ENCODE results near the gene PHF13. TPM values are rescaled to one million over a fixed set of nuclear protein-coding genes. Genes with fewer than 3 reads are reported as not detected.
A peak's percentile ranks its signal among the peaks of the same experiment; 100 is the strongest.

The PHF13 gene
- total and polyA plus RNA-seq, 9 of the 15 experiments (the other 6 are each of a cell fraction or from before 2014, with no cell fraction given) = 1.8 to 36.1 (median 11.7) TPM

DNA sequence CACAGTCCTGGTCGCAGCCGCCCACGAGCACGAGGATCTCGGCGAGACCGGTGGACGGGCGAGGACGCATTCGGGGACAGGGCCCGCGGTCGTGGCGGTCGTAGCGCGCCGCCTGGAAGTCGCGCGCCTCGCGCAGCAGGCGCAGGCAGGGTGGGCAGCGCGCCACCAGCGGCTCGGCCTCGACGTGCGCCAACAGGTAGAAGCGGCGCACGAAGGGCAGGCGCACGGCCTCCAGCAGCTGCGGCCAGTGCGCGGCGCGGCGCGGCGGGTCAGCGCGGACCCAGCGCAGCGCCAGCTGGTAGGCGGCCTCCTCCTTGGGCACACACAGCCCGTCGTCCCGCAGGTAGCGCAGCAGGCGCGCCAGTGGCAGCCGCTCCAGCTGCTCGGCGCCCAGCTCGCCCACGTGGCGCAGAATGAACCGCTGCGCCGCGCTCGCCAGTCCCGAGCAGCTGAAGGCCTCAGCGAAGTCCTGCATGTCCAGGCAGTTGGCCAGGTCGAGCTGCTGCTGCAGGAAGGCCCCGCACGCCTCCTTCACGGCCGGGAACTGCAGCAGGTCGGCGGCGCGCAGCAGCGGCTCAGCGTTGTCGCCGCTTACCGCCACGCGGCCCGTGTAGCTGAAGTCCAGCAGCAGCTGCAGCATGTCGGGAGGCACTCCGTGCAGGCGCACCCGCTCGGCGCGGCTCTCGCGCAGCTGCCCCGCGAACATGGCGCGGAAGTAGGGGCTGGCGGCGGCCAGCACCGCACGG is 11.4 kb upstream of the PHF13 start (continued):
- TF ChIP-seq CBX8 (IDR thresholded peaks at IDR 0.05; ENCODE audit: borderline replicate concordance, extremely low read depth, low read depth, low read length, poor library complexity, severe bottlenecking) (no peak), BRD4 (IDR thresholded peaks at IDR 0.05) (peak; percentile 80; the same call in 1 of the 2 replicates), HIVEP1 (CRISPR knock-in tag; IDR thresholded peaks at IDR 0.05) (no peak), E2F1 (CRISPR knock-in tag; IDR thresholded peaks at IDR 0.05) (peak; percentile 85; the same call in 1 of the 2 replicates), NFXL1 (CRISPR knock-in tag; IDR thresholded peaks at IDR 0.05) (no peak), ZBTB5 (IDR thresholded peaks at IDR 0.05) (no peak), MXI1 (IDR thresholded peaks at IDR 0.05; ENCODE audit: low read depth, low read length) (no peak), TEAD2 (tag; IDR thresholded peaks at IDR 0.05) (no peak), RHOXF2B (CRISPR knock-in tag; conservative IDR thresholded peaks at IDR 0.05) (no peak), ZNF174 (CRISPR knock-in tag; IDR thresholded peaks at IDR 0.05) (no peak), CBFB (CRISPR knock-in tag; IDR thresholded peaks at IDR 0.05) (no peak), ZNF134 (CRISPR knock-in tag; conservative IDR thresholded peaks at IDR 0.05) (no peak), TCFL5 (CRISPR knock-in tag; conservative IDR thresholded peaks at IDR 0.05) (no peak), MEF2A (IDR thresholded peaks at IDR 0.05; ENCODE audit: control insufficient read depth, low read depth, low read length) (no peak), STAT6 (CRISPR knock-in tag; IDR thresholded peaks at IDR 0.05) (peak; percentile 90), CSDE1 (IDR thresholded peaks at IDR 0.05) (no peak)
- TF ChIP-seq, protein P1, sequence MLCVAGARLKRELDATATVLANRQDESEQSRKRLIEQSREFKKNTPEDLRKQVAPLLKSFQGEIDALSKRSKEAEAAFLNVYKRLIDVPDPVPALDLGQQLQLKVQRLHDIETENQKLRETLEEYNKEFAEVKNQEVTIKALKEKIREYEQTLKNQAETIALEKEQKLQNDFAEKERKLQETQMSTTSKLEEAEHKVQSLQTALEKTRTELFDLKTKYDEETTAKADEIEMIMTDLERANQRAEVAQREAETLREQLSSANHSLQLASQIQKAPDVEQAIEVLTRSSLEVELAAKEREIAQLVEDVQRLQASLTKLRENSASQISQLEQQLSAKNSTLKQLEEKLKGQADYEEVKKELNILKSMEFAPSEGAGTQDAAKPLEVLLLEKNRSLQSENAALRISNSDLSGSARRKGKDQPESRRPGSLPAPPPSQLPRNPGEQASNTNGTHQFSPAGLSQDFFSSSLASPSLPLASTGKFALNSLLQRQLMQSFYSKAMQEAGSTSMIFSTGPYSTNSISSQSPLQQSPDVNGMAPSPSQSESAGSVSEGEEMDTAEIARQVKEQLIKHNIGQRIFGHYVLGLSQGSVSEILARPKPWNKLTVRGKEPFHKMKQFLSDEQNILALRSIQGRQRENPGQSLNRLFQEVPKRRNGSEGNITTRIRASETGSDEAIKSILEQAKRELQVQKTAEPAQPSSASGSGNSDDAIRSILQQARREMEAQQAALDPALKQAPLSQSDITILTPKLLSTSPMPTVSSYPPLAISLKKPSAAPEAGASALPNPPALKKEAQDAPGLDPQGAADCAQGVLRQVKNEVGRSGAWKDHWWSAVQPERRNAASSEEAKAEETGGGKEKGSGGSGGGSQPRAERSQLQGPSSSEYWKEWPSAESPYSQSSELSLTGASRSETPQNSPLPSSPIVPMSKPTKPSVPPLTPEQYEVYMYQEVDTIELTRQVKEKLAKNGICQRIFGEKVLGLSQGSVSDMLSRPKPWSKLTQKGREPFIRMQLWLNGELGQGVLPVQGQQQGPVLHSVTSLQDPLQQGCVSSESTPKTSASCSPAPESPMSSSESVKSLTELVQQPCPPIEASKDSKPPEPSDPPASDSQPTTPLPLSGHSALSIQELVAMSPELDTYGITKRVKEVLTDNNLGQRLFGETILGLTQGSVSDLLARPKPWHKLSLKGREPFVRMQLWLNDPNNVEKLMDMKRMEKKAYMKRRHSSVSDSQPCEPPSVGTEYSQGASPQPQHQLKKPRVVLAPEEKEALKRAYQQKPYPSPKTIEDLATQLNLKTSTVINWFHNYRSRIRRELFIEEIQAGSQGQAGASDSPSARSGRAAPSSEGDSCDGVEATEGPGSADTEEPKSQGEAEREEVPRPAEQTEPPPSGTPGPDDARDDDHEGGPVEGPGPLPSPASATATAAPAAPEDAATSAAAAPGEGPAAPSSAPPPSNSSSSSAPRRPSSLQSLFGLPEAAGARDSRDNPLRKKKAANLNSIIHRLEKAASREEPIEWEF (CRISPR knock-in tag; IDR thresholded peaks at IDR 0.05) = no peak

All from K562 (cell line).